ENCODE data around the gene CCN6. TPM values are rescaled to one million over a fixed set of nuclear protein-coding genes. Genes with fewer than 3 reads are reported as not detected.
A peak's percentile ranks its signal among the peaks of the same experiment; 100 is the strongest.

Gene CCN6
- total RNA-seq, 1 donor from 2014 or later, result not detected

DNA sequence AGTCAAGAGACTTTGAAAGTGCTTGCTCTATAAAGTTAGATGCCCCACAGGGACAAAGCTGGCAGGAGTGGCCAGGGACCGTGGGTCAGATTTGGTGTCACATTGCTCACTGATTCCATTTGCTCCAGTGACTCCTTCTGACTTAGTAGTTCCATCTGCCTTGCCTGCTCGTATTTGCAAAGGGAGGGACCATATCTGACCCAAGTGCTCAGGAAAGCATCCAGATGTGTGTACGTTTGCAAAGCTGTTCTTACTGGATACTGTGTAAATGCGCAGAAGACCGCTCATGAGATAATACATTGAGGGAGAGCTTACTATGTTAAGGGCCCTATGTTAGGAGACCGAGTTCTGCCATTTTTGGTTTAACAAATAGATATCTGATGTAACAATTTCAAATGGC lies 21.2 kb upstream of the CCN6 start:
- H3K27ac Mint-ChIP-seq (ENCODE audit: unreplicated experiment), result no peak overlapping the region
- H3K36me3 Mint-ChIP-seq (ENCODE audit: unreplicated experiment), result no peaks in the 10 kb centered on the region
- H3K9me3 Mint-ChIP-seq (ENCODE audit: unreplicated experiment), result no peaks in the 10 kb centered on the region
- peaks cover 11% of the 10 kb centered on the region for H3K4me1 Mint-ChIP-seq (ENCODE audit: unreplicated experiment)
- no peaks in the 10 kb centered on the region for H3K27me3 Mint-ChIP-seq (ENCODE audit: unreplicated experiment)
- H3K4me3 Mint-ChIP-seq (ENCODE audit: unreplicated experiment), result no peak overlapping the region
- TF ChIP-seq, protein P1, sequence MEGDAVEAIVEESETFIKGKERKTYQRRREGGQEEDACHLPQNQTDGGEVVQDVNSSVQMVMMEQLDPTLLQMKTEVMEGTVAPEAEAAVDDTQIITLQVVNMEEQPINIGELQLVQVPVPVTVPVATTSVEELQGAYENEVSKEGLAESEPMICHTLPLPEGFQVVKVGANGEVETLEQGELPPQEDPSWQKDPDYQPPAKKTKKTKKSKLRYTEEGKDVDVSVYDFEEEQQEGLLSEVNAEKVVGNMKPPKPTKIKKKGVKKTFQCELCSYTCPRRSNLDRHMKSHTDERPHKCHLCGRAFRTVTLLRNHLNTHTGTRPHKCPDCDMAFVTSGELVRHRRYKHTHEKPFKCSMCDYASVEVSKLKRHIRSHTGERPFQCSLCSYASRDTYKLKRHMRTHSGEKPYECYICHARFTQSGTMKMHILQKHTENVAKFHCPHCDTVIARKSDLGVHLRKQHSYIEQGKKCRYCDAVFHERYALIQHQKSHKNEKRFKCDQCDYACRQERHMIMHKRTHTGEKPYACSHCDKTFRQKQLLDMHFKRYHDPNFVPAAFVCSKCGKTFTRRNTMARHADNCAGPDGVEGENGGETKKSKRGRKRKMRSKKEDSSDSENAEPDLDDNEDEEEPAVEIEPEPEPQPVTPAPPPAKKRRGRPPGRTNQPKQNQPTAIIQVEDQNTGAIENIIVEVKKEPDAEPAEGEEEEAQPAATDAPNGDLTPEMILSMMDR (IDR thresholded peaks at IDR 0.05), result no peak
- DNase-seq (ENCODE audit: extremely low spot score, unreplicated experiment), result no peak

DNA sequence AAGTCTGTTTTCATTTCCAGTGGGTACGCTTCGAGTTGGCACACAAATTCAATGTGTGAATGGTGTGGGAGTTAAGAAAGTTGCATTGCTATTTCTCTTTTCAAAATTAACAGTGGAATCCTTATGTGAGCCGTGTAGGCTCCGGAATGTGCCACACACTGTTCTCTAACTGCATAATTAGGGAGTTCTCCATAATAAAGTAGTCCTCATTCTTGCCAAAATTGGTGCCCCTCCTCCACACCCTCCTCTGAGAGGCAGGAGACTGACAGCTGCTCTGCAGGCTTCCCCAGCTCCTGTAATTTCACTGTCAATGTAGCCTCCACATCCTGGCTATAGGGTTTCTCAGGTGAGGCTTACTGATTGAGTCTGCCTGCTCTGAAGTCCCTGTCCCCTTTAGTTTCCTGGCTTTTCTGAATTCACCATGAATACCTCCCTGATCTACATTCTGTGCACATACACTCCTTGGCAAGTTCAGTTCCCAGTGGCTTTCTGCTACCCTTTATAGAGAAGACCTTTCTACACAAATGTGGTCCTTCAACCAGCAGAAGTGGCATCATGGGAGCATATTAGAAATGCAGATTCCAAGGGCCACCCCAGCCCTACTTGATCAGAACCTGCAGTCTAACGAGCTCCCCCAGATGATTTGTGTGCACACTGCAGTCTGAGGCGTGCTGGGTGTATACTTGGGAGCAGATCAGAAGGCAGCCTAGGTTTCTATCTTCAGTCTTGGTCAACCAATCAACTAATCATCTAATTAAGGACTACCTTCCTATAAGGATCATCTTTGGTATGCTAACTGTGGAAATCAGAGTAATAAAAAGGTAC lies 19.9 kb upstream of the CCN6 start:
- DNase-seq (ENCODE audit: extremely low spot score, unreplicated experiment), result no peak
- peaks cover 24% of the 10 kb centered on the region for H3K4me1 Mint-ChIP-seq (ENCODE audit: unreplicated experiment)
- TF ChIP-seq, protein P1 (IDR thresholded peaks at IDR 0.05), result no peak
- no peaks in the 10 kb centered on the region for H3K27me3 Mint-ChIP-seq (ENCODE audit: unreplicated experiment)
- H3K4me3 Mint-ChIP-seq (ENCODE audit: unreplicated experiment), result no peak overlapping the region
- no peaks in the 10 kb centered on the region for H3K36me3 Mint-ChIP-seq (ENCODE audit: unreplicated experiment)
- no peaks in the 10 kb centered on the region for H3K9me3 Mint-ChIP-seq (ENCODE audit: unreplicated experiment)
- no peak overlapping the region for H3K27ac Mint-ChIP-seq (ENCODE audit: unreplicated experiment)

DNA sequence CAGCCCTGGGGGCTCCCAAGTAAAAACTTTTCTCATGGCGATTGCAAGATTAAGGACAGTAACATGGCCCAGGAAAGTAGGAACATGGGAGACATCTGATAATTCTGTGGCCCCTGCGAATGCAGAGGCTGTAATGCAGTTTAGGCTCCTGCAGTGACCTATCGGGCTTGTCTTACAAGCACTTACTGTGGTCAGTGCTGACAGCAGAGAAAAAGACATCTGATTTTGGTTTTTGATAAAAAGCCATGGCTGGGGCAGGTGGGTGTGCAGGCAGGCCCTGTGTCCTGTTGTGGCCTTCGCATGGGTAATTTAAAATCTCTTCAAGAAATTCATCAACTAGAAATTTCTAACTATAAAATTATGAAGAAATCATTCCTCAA lies 19.3 kb upstream of the CCN6 start:
- Mint-ChIP-seq H3K36me3 (ENCODE audit: unreplicated experiment) (no peaks in the 10 kb centered on the region), H3K27me3 (ENCODE audit: unreplicated experiment) (no peaks in the 10 kb centered on the region), H3K4me3 (ENCODE audit: unreplicated experiment) (no peak overlapping the region), H3K4me1 (ENCODE audit: unreplicated experiment) (peaks cover 25% of the 10 kb centered on the region), H3K27ac (ENCODE audit: unreplicated experiment) (no peak overlapping the region), H3K9me3 (ENCODE audit: unreplicated experiment) (no peaks in the 10 kb centered on the region)
- TF ChIP-seq, protein P1 (IDR thresholded peaks at IDR 0.05), result no peak
- DNase-seq (ENCODE audit: extremely low spot score, unreplicated experiment), result no peak

DNA sequence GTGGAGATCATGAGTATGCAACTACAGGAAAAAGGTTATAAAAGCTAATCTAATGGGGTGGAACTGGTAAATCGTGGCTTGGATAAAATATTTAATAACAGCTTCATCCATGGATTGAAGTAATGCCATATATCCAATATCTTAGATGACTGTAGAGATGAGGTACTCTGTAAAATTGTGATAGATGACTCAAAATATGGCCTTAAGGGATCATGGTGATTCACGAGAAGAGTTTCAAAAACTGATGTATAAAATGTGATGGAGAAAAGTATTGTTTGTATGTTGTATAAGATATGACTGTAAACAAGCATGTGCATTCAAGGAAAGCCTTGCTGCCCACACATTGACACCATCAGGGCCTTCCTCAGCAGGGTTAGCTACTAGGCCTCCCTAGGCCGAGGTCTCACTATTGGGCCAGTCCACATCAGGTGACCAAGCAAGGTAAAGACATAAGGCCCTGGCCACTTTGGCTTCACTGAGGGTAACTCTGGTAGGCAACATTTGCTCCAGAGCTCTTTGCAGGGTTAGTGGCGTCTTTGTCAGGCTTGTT lies 17.7 kb upstream of the CCN6 start:
- peaks cover 19% of the 10 kb centered on the region for H3K4me1 Mint-ChIP-seq (ENCODE audit: unreplicated experiment)
- H3K36me3 Mint-ChIP-seq (ENCODE audit: unreplicated experiment), result no peaks in the 10 kb centered on the region
- H3K27me3 Mint-ChIP-seq (ENCODE audit: unreplicated experiment), result no peaks in the 10 kb centered on the region
- TF ChIP-seq, protein P1 (IDR thresholded peaks at IDR 0.05), result no peak
- no peak for DNase-seq (ENCODE audit: extremely low spot score, unreplicated experiment)
- no peak overlapping the region for H3K27ac Mint-ChIP-seq (ENCODE audit: unreplicated experiment)
- no peaks in the 10 kb centered on the region for H3K9me3 Mint-ChIP-seq (ENCODE audit: unreplicated experiment)
- H3K4me3 Mint-ChIP-seq (ENCODE audit: unreplicated experiment), result no peak overlapping the region

GRCh38 chr6:112037783-112038216 lies 16.1 kb upstream of the CCN6 start:
- peak; percentile 86 for DNase-seq (ENCODE audit: extremely low spot score, unreplicated experiment)
- TF ChIP-seq, protein P1 (IDR thresholded peaks at IDR 0.05), result no peak
- Mint-ChIP-seq H3K4me3 (ENCODE audit: unreplicated experiment) (no peak overlapping the region), H3K36me3 (ENCODE audit: unreplicated experiment) (no peaks in the 10 kb centered on the region), H3K9me3 (ENCODE audit: unreplicated experiment) (no peaks in the 10 kb centered on the region), H3K27ac (ENCODE audit: unreplicated experiment) (peak overlapping the region; percentile 76), H3K4me1 (ENCODE audit: unreplicated experiment) (peaks cover 24% of the 10 kb centered on the region), H3K27me3 (ENCODE audit: unreplicated experiment) (no peaks in the 10 kb centered on the region)
